Trophoblast cell (in vitro differentiated cells and primary cell): ENCODE measurements around the gene PIK3CG.

Source experiments
- DNase-seq, 2 donors: peaks; one replicate each; pipeline ENCODE4 v3.0.0-alpha.2; 2016
- H2AFZ ChIP-seq: 2 replicates; pipeline ENCODE4 v1.6.1; 2013; ENCODE audit warnings: low read length, moderate library complexity, mild to moderate bottlenecking; ENCODE audit not compliant: insufficient read depth, poor library complexity
- H2AK5ac ChIP-seq: 2 replicates; pipeline ENCODE4 v1.6.1; 2013; ENCODE audit warnings: mild to moderate bottlenecking, low read length
- H2BK120ac ChIP-seq: 2 replicates; pipeline ENCODE4 v1.6.1; 2013; ENCODE audit warnings: low read length, mild to moderate bottlenecking, moderate library complexity; ENCODE audit not compliant: insufficient read depth, poor library complexity
- H2BK12ac ChIP-seq: 2 replicates; pipeline ENCODE4 v1.6.1; 2013; ENCODE audit warnings: mild to moderate bottlenecking, low read length, moderate library complexity
- H2BK5ac ChIP-seq: 2 replicates; pipeline ENCODE4 v1.6.1; 2013; ENCODE audit warnings: low read length, low read depth, moderate library complexity, mild to moderate bottlenecking; ENCODE audit not compliant: poor library complexity
- H3K14ac ChIP-seq: 2 replicates; pipeline ENCODE4 v1.6.1; 2013; ENCODE audit warnings: mild to moderate bottlenecking, low read length
- H3K18ac ChIP-seq: 2 replicates; pipeline ENCODE4 v1.6.1; 2013; ENCODE audit warnings: mild to moderate bottlenecking, low read length
- H3K23ac ChIP-seq: 2 replicates; pipeline ENCODE4 v1.6.1; 2013; ENCODE audit warnings: low read length
- H3K27ac ChIP-seq: 2 replicates; pipeline ENCODE4 v1.5.1; 2013; ENCODE audit warnings: low read depth, mild to moderate bottlenecking, inconsistent platforms, low read length, moderate library complexity
- H3K27me3 ChIP-seq: 2 replicates; pipeline ENCODE4 v1.6.1; 2013; ENCODE audit warnings: inconsistent platforms, mild to moderate bottlenecking, low read length, moderate library complexity; ENCODE audit not compliant: insufficient read depth
- H3K36me3 ChIP-seq, 2 experiments: 1 replicate in 1 of 2; 2 replicates in 1 of 2; pipeline ENCODE4 v1.6.1; 2013; ENCODE audit warnings: low read length in 2 of 2, mild to moderate bottlenecking in 2 of 2, moderate library complexity in 1 of 2; ENCODE audit not compliant: insufficient read depth in 2 of 2, control insufficient read depth in 1 of 2
- H3K4ac ChIP-seq: 2 replicates; pipeline ENCODE4 v1.6.1; 2013; ENCODE audit warnings: low read depth, mild to moderate bottlenecking, low read length, moderate library complexity
- H3K4me1 ChIP-seq, 2 experiments: 1 replicate in 1 of 2; 2 replicates in 1 of 2; pipeline ENCODE4 v1.6.1; 2013; ENCODE audit warnings: low read length in 2 of 2, mild to moderate bottlenecking in 2 of 2, moderate library complexity in 1 of 2; ENCODE audit not compliant: insufficient read depth in 2 of 2, control insufficient read depth in 1 of 2
- H3K4me2 ChIP-seq: 2 replicates; pipeline ENCODE4 v1.6.1; 2013; ENCODE audit warnings: inconsistent platforms, mild to moderate bottlenecking, low read length, moderate library complexity
- H3K4me3 ChIP-seq: 2 replicates; pipeline ENCODE4 v1.5.1; 2013; ENCODE audit warnings: mild to moderate bottlenecking, low read depth, low read length, inconsistent platforms
- H3K79me1 ChIP-seq: one replicate; pipeline ENCODE4 v1.6.1; 2013; ENCODE audit warnings: low read length
- H3K79me2 ChIP-seq: 2 replicates; pipeline ENCODE4 v1.6.1; 2013; ENCODE audit warnings: low read length, mild to moderate bottlenecking; ENCODE audit not compliant: control insufficient read depth, insufficient read depth, poor library complexity
- H3K9ac ChIP-seq: 2 replicates; pipeline ENCODE4 v1.6.1; 2013; ENCODE audit warnings: mild to moderate bottlenecking, low read length
- H3K9me3 ChIP-seq: 2 replicates; pipeline ENCODE4 v1.6.1; 2013; ENCODE audit warnings: low read depth, mild to moderate bottlenecking, control low read depth, inconsistent platforms, low read length; ENCODE audit not compliant: insufficient read depth
- H4K12ac ChIP-seq: 2 replicates; pipeline ENCODE4 v1.6.1; 2013; ENCODE audit warnings: low read depth, mild to moderate bottlenecking, low read length, moderate library complexity
- H4K8ac ChIP-seq: 2 replicates; pipeline ENCODE4 v1.6.1; 2013; ENCODE audit warnings: low read depth, mild to moderate bottlenecking, low read length, moderate library complexity
- H4K91ac ChIP-seq: one replicate; pipeline ENCODE4 v1.6.1; 2013; ENCODE audit warnings: low read depth, mild to moderate bottlenecking, low read length, moderate library complexity
- WGBS: extraction: QIAGEN DNeasy Blood & Tissue Kit; methylation state at CpG from one replicate; pipeline ENCODE4 v1.1.7; 2013; ENCODE audit warnings: missing lambda C conversion rate; ENCODE audit not compliant: insufficient read length, insufficient coverage; ENCODE audit errors: extremely low coverage; 5-methylcytosine and 5-hydroxymethylcytosine counted together

Gene PIK3CG

DNA sequence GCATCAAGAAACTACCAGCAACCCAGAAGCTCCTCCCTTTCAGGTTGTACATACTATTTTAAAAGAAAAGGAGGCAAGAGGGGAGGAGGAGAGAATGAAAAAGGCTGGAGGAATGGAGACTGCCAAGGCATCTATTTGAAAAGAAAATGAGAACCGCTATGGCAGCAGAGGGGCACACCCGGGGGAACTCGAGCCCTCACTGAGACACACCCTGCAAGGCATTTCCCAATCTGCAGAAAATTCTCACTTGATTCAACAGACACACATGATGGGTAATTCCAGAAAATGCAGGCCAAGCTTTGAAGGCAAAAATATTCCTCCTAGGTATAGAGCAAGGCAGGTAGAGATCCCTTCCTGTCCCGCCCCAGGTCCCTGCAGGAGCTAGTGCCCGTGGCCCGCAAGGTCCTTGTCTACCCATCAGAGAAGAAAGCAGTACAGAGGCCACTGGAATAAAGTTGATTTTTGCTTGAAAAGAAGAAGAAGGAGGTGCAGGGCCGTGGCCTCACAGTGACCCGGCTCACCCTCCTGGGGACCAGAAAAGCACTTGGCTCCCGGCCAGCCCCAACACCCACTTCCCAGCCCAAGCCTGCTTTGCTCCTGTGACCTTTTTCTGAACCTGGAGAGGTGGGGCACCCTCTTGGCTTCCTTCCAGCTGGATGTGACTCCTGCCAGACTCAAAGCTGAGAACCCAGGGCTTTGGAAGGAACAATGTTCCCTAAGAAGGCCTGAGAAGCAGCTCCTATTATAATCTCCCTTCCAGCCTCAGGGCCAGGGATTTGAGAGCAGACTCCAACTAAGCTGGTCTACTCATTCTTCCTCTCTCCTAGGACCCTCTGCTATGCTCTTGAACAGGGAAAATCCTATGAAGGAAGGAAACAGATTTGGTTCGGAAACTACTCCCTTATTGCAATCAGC, 6.2 kb upstream of the PIK3CG start:
- WGBS, result no CpG with 5 or more reads among the region's 10 CpGs
- no peak overlapping the region for H2BK120ac ChIP-seq
- H3K79me2 ChIP-seq, result no peaks in the 10 kb centered on the region
- H2BK5ac ChIP-seq, result no peak overlapping the region
- H3K79me1 ChIP-seq, result no peaks in the 10 kb centered on the region
- no peak overlapping the region for H4K8ac ChIP-seq
- no peak overlapping the region for H3K23ac ChIP-seq
- H2BK12ac ChIP-seq, result no peak overlapping the region
- H4K12ac ChIP-seq, result no peak overlapping the region
- H3K27me3 ChIP-seq, result no peaks in the 10 kb centered on the region
- H3K27ac ChIP-seq, result no peak overlapping the region
- H2AK5ac ChIP-seq, result no peak overlapping the region
- H3K4me1 ChIP-seq, result peaks cover 0 to 3% of the 10 kb centered on the region in 2 experiments
- H3K36me3 ChIP-seq, result no peaks in the 10 kb centered on the region
- no peak for DNase-seq
- no peak overlapping the region for H4K91ac ChIP-seq
- H3K4ac ChIP-seq, result no peak overlapping the region
- peaks cover 2% of the 10 kb centered on the region for H3K9me3 ChIP-seq
- H3K4me2 ChIP-seq, result no peak overlapping the region
- H3K18ac ChIP-seq, result no peak overlapping the region
- H3K9ac ChIP-seq, result no peak overlapping the region
- H2AFZ ChIP-seq, result no peak overlapping the region
- H3K4me3 ChIP-seq, result no peak overlapping the region
- H3K14ac ChIP-seq, result no peak overlapping the region

DNA sequence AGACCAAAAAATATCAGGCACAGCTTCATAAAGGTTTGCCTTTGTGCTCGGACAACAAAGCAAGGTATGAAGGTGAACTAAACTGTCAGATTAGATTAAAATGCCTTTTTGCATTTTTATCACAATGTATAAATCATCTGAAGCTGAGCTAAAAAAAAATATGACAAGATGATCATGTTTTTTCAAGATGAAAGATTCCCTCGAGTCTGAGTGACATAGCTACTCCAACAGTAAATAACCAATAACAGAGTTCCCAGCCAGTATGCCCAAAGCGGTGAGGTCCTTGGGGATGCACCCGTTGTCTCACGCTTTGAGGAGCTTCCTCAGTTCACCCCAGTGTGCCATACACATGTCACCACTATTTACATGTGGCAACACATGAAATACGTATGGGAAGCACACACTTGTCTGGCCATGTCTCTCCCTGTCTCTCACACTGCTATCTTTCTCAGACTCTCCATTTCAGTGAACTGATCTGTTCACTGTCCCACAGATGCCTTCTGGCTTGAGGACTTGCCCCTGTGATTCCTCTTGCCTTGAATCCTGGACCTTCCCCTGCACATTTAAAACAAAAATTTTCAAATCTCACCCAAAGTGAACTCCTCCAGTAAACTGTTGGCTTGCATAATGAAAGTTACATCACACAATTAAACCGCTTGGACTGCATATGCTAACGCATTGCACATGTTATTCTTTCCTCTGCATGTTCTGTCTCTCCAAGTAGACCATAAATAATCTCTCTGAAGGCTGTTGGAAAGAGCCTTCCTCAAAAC, 2.6 kb upstream of the PIK3CG start:
- Histone ChIP-seq H4K12ac (no peak overlapping the region), H3K4me1 (no peaks in the 10 kb centered on the region), H3K36me3 (no peaks in the 10 kb centered on the region), H2BK12ac (no peak overlapping the region), H3K4me2 (no peak overlapping the region), H2BK120ac (no peak overlapping the region), H3K27ac (no peak overlapping the region), H3K27me3 (no peaks in the 10 kb centered on the region), H2AFZ (no peak overlapping the region), H4K8ac (no peak overlapping the region), H3K4me3 (no peak overlapping the region), H3K9me3 (peaks cover 1% of the 10 kb centered on the region), H3K4ac (no peak overlapping the region), H3K79me1 (no peaks in the 10 kb centered on the region), H2AK5ac (no peak overlapping the region), H3K23ac (no peak overlapping the region), H3K14ac (no peak overlapping the region), H4K91ac (no peak overlapping the region), H3K79me2 (no peaks in the 10 kb centered on the region), H3K18ac (no peak overlapping the region), H3K9ac (no peak overlapping the region), H2BK5ac (no peak overlapping the region)
- no CpG with 5 or more reads among the region's 8 CpGs for WGBS
- no peak for DNase-seq

DNA sequence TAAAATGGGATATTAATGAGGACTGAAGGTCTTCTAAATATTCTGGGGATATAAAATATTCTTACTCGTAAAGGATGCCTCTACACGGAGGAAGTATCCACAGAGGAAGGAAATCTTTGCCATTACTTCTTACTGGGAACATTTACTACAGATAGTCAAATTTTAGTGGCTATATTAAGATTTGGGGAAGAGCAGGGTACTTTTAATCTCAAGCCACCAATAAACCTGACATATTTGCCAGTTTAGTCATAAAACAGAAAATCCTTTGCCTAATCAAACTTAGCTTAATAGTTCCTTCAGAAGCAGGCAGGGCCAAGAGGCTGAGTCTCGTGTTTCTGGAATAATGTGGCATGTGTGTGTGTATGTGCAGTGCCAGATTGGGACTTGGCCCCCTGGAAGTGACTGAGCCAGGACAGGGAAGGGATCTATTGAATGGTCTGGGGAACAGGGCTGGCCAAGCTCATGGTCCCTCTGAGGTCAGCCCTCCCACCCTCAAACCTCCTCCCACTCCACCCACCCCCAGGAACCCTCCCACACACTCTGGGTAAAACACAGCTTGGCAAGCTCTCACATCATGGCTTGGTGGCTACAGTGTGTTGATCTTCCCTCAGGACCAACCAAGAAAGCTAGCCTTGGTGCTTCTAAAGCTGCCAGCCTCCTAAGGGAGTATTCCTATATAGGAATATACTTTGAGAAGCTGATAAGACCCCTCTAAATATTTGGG, 1.6 kb upstream of the PIK3CG start:
- WGBS, result no CpG with 5 or more reads among the region's 3 CpGs
- no peak overlapping the region for H4K12ac ChIP-seq

GRCh38 chr7:106864298-106865081, 592 bp upstream of the PIK3CG start:
- H2AFZ ChIP-seq, result no peak overlapping the region
- no peak overlapping the region for H4K91ac ChIP-seq
- WGBS, result no CpG with 5 or more reads among the region's 2 CpGs
- no peak overlapping the region for H3K14ac ChIP-seq
- H3K27me3 ChIP-seq, result no peaks in the 10 kb centered on the region
- H3K36me3 ChIP-seq, result no peaks in the 10 kb centered on the region
- H3K9me3 ChIP-seq, result peaks cover 14% of the 10 kb centered on the region
- no peaks in the 10 kb centered on the region for H3K4me1 ChIP-seq
- no peak overlapping the region for H2BK120ac ChIP-seq
- H3K79me1 ChIP-seq, result no peaks in the 10 kb centered on the region
- no peak overlapping the region for H3K4me2 ChIP-seq
- H2BK12ac ChIP-seq, result no peak overlapping the region
- H4K12ac ChIP-seq, result no peak overlapping the region
- no peak for DNase-seq
- no peaks in the 10 kb centered on the region for H3K79me2 ChIP-seq
- H3K4ac ChIP-seq, result no peak overlapping the region
- H4K8ac ChIP-seq, result no peak overlapping the region
- no peak overlapping the region for H2AK5ac ChIP-seq
- no peak overlapping the region for H2BK5ac ChIP-seq
- no peak overlapping the region for H3K9ac ChIP-seq
- H3K23ac ChIP-seq, result no peak overlapping the region
- H3K18ac ChIP-seq, result no peak overlapping the region
- no peak overlapping the region for H3K27ac ChIP-seq
- no peak overlapping the region for H3K4me3 ChIP-seq

More for the DNA sequence above, 1.6 kb upstream of the PIK3CG start:
- Histone ChIP-seq H3K18ac (no peak overlapping the region), H3K27ac (no peak overlapping the region), H3K4me2 (no peak overlapping the region), H3K27me3 (no peaks in the 10 kb centered on the region), H4K91ac (no peak overlapping the region), H3K23ac (no peak overlapping the region), H3K79me2 (no peaks in the 10 kb centered on the region), H2AK5ac (no peak overlapping the region), H3K36me3 (no peaks in the 10 kb centered on the region), H3K79me1 (no peaks in the 10 kb centered on the region), H2BK12ac (no peak overlapping the region), H2BK5ac (no peak overlapping the region), H2BK120ac (no peak overlapping the region), H2AFZ (no peak overlapping the region), H3K4me3 (no peak overlapping the region), H3K4ac (no peak overlapping the region), H3K14ac (no peak overlapping the region), H4K8ac (no peak overlapping the region), H3K9ac (no peak overlapping the region), H3K4me1 (no peaks in the 10 kb centered on the region), H3K9me3 (peaks cover 8% of the 10 kb centered on the region)
- no peak for DNase-seq
